Ascending aorta (tissue), 2 donors: ENCODE results near the gene CCDC85C. TPM values are rescaled to one million over a fixed set of nuclear protein-coding genes. Genes with fewer than 3 reads are reported as not detected.

Experiments
- DNase-seq, 2 donors: peaks; one replicate each; pipeline ENCODE4 v3.0.0-alpha.2; 2019; ENCODE audit warnings: low spot score in 2 of 2
- H3K27ac ChIP-seq, 2 donors: fragments of 200-600 bp; sonication (generic); one replicate each; pipeline ENCODE4 v1.5.1; 2016 to 2017; ENCODE audit warnings: mild to moderate bottlenecking in 1 of 2
- H3K27me3 ChIP-seq: fragments of 200-600 bp; sonication (generic); one replicate; pipeline ENCODE4 v1.5.1; 2017
- H3K36me3 ChIP-seq, 2 donors: fragments of 200-600 bp; sonication (generic); one replicate each; pipeline ENCODE4 v1.5.1; 2016
- H3K4me1 ChIP-seq, 2 donors: fragments of 200-600 bp; sonication (generic); one replicate each; pipeline ENCODE4 v1.5.1; 2016 to 2017; ENCODE audit warnings: mild to moderate bottlenecking in 1 of 2
- H3K4me3 ChIP-seq, 2 donors: fragments of 200-600 bp; sonication (generic); one replicate each; pipeline ENCODE4 v1.5.1; 2016 to 2017; ENCODE audit warnings: mild to moderate bottlenecking in 1 of 2
- H3K9me3 ChIP-seq, 2 donors: fragments of 200-600 bp; sonication (generic); one replicate each; pipeline ENCODE4 v1.5.1; 2016
- intact Hi-C: fragments of 100-400 bp; cut with DNase I; formaldehyde crosslinking; loops from one replicate; pipeline ENCODE4 v1.15.1; 2023
- total RNA-seq: library from RNA; depleted of rRNA; stranded (reverse); fragments of >200 nt; gene quantifications from one replicate; pipeline ENCODE4 v1.1.0, GENCODE V29; 2016
- TF ChIP-seq, protein P1 (sequence below), 3 experiments: fragments of 200-600 bp in 2 of 3; fragments of 450-650 bp in 1 of 3; sonication (generic) in 2 of 3; IDR thresholded peaks; one replicate each; pipeline ENCODE4 v1.5.1; 2016 to 2019; ENCODE audit warnings: antibody characterized with exemption in 3 of 3, mild to moderate bottlenecking in 1 of 3, moderate library complexity in 1 of 3

Gene CCDC85C
- total RNA-seq, 1 donor from 2014 or later: 0.64 TPM

DNA sequence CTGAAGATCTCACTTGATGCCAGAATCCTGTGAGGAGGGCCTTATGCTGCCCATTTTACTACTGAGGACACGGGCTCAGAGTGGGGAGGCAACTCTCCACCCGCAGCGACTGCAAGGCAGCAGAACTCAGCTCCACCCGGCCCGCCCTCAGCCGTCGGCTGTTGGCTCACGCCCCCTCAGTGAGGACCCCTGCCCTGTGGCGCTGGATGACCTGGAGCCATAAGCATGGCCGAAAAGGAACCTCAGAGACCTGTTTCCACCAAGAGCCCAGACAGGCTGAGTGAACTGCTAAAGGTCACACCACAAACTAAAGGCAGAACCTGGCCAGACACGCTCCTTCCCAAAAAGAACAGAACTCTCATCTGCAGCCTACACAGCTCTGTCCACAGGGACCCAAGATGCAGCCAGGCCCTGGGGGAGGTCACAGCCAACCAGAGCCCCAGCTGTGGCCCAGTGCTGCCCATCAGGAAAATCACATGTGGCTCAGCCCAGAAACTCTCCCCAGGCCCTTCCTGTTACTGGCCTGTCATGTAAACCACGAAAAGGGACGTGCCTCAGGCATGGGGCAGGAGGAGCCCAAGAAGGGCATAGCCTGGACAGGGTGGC lies 90.0 kb downstream of the CCDC85C start:
- Histone ChIP-seq H3K36me3 (peaks cover 12 to 33% of the 10 kb centered on the region in 2 donors), H3K27me3 (no peaks in the 10 kb centered on the region), H3K9me3 (no peaks in the 10 kb centered on the region), H3K4me3 (no peak overlapping the region), H3K27ac (no peak overlapping the region), H3K4me1 (no peaks in the 10 kb centered on the region)
- peak in 1 of 2 donors; percentile 63 for DNase-seq
- intact Hi-C loops: no loop called here
- TF ChIP-seq, protein P1, sequence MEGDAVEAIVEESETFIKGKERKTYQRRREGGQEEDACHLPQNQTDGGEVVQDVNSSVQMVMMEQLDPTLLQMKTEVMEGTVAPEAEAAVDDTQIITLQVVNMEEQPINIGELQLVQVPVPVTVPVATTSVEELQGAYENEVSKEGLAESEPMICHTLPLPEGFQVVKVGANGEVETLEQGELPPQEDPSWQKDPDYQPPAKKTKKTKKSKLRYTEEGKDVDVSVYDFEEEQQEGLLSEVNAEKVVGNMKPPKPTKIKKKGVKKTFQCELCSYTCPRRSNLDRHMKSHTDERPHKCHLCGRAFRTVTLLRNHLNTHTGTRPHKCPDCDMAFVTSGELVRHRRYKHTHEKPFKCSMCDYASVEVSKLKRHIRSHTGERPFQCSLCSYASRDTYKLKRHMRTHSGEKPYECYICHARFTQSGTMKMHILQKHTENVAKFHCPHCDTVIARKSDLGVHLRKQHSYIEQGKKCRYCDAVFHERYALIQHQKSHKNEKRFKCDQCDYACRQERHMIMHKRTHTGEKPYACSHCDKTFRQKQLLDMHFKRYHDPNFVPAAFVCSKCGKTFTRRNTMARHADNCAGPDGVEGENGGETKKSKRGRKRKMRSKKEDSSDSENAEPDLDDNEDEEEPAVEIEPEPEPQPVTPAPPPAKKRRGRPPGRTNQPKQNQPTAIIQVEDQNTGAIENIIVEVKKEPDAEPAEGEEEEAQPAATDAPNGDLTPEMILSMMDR (IDR thresholded peaks at IDR 0.05): no peak

DNA sequence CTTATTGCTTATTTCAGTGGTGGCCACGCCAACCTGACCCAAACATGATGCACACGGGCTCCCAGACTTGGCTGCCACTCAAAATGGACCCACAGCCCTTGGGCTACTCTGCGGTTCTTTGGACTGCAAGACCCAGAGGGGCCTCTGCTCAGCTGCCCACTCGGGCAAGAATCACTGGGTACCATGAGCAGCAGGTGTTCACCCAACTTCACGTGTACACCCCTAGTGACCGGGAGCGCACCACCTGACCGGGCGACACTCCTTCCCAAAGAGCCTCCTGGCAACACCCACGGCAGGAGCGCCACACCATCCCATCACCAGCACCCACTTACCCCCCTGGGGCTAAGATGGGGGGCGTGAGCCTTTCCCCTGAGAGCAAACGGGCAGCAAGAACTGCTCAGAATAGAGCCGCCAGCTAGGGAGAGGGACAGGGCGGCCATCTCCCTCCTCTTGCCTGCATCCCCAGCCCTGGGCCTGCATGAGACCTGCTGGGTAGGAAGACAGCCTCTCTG lies 90.8 kb downstream of the CCDC85C start:
- H3K4me1 ChIP-seq: no peaks in the 10 kb centered on the region
- intact Hi-C loops: no loop called here
- TF ChIP-seq, protein P1 (IDR thresholded peaks at IDR 0.05): no peak
- H3K27me3 ChIP-seq: no peaks in the 10 kb centered on the region
- peak in 1 of 2 donors; percentile 60 for DNase-seq
- no peaks in the 10 kb centered on the region for H3K9me3 ChIP-seq
- peaks cover 19 to 41% of the 10 kb centered on the region in 2 donors for H3K36me3 ChIP-seq
- no peak overlapping the region for H3K27ac ChIP-seq
- no peak overlapping the region for H3K4me3 ChIP-seq

DNA sequence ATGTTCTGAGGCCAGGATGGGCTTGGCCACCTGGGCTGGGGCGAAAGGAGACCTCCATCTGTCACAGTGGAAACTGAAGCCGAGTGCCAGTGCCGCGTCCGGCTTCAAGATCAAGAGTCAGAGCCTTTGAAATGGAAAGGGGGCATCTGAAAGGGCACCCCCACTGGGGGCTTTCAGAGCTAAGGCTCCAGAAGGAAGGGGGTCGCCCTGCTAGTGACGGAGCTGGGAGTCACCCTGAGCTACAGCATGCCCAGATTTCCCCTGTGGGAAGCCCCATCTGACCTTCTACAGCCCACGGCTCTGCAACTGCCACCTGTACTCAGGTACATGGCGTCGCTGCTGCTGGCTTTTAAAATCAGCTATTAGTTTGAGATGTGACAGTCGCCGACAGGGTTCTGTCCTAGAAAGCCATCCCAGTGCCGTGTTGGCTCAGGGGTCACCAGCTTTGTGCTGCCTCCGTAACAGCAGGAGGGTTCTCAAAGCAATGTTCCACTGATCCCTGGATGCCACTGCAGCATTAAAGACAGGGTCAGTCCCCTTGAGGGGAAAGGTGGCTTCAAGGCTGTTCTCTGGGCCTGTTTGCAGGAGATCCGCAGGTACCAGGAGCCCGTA lies 91.3 kb downstream of the CCDC85C start:
- TF ChIP-seq, protein P1 (IDR thresholded peaks at IDR 0.05): no peak
- DNase-seq: peak in 1 of 2 donors; percentile 50
- Histone ChIP-seq H3K36me3 (peaks cover 22 to 47% of the 10 kb centered on the region in 2 donors), H3K27ac (no peak overlapping the region), H3K9me3 (no peaks in the 10 kb centered on the region), H3K4me1 (no peaks in the 10 kb centered on the region), H3K27me3 (no peaks in the 10 kb centered on the region), H3K4me3 (no peak overlapping the region)
- intact Hi-C loops: no loop called here

DNA sequence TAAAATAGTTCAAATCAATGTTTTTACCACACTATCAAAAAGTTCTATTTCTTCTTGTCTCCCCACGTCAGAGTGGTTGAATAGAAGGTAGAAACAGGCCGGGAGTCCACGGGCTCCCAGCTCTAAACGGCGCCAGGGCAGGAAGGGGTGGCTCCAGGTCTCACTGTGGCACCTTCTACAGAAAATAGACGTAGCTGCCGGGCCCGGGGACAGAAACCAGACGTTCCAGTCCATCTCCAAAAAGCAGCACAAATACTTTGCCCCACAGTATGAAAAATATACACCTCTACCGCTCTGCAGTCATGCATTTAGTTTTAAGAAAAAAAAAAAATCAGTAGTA lies 91.9 kb downstream of the CCDC85C start:
- H3K4me1 ChIP-seq: no peaks in the 10 kb centered on the region
- no peaks in the 10 kb centered on the region for H3K27me3 ChIP-seq
- intact Hi-C loops: no loop called here
- no peaks in the 10 kb centered on the region for H3K9me3 ChIP-seq
- H3K4me3 ChIP-seq: no peak overlapping the region
- H3K36me3 ChIP-seq: peaks cover 28 to 52% of the 10 kb centered on the region in 2 donors
- no peak for DNase-seq
- no peak overlapping the region for H3K27ac ChIP-seq
- TF ChIP-seq, protein P1 (IDR thresholded peaks at IDR 0.05): no peak

DNA sequence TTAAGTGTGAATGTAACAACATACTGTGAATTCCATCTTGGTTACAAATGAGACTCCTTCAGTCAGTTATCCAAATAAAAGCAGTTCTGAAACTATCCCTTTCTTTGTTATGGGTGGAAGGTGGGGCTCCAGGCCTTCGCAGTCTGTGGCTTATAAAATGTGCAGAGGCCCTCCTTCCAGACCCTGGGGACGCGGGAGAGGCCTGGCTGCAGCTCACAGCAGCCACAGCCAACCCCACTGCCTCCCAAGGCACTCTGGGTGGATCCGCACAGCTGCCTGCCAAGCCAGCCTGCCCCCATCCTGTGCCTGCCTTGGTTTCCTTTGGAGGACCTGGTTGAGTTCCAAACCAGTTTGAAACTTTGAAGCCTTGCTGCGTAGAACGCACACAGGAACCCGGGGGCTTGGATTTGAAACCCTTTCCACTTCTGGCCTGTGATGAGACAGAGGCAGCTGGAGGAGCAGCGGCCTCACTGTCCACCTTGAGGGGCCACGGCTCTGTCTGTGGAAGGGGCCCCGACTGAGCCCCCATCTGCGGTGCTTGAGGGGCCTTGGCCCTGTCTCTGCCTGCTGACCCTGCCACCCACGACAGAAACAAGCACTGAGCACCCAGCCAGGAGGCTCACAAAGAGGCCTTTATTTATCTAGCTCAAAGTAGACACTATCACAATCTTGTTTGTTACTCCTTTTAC lies 92.4 kb downstream of the CCDC85C start:
- intact Hi-C loops: no loop called here
- Histone ChIP-seq H3K4me3 (no peak overlapping the region), H3K9me3 (no peaks in the 10 kb centered on the region), H3K27me3 (no peaks in the 10 kb centered on the region), H3K27ac (no peak overlapping the region), H3K36me3 (peaks cover 33 to 58% of the 10 kb centered on the region in 2 donors), H3K4me1 (no peaks in the 10 kb centered on the region)
- TF ChIP-seq, protein P1 (IDR thresholded peaks at IDR 0.05): no peak
- peak in 1 of 2 donors; percentile 57 for DNase-seq
